Vagina (tissue), 2 donors: ENCODE measurements around the gene CCL26.

ENCODE experiments used
- POLR2A ChIP-seq, 2 donors: fragments of 450-650 bp; IDR thresholded peaks; one replicate each; pipeline ENCODE4 v1.6.1; 2017; ENCODE audit warnings: antibody characterized with exemption in 2 of 2, mild to moderate bottlenecking in 2 of 2, moderate library complexity in 2 of 2
- TF ChIP-seq, protein P1 (sequence below), 3 experiments: fragments of 450-650 bp in 2 of 3; fragments of 200-600 bp in 1 of 3; sonication (generic) in 1 of 3; IDR thresholded peaks; one replicate each; pipeline ENCODE4 v1.5.1; 2017 to 2019; ENCODE audit warnings: antibody characterized with exemption in 3 of 3, mild to moderate bottlenecking in 2 of 3, moderate library complexity in 2 of 3

DNA sequence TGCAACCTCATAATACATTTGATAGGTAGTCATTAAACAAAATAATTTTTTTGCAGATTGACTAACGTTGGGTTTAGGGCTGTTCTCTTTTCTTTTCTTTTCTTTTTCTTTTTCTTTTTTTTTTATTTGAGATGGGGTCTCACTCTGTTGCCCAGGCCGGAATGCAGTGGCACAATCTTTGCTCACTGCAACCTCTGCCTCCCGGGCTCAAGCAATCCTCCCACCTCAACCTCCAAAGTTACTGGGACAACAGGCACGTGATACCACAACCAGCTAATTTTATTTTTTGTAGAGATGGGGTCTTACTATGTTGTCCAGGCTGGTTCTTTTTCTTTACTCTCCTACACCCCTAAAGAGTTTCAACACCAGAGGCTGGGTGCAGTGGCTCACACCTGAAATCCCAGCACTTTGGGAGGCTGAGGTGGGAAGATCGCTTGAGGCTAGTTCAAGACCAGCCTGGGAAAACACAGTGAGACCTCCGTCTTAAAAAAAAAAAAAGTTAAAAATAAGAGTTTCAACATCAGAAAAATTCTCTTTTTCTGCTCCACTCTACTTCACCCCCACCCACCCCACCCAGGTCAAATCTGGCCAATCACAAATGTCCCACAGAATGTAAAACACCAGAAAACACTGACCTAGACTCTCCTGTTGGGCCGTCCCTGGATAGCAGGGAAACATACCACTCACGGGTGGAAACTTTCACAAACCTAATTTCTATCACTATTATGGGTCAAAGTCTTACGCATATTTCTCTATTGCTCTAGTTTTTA, 36.2 kb downstream of the CCL26 start:
- TF ChIP-seq, protein P1, sequence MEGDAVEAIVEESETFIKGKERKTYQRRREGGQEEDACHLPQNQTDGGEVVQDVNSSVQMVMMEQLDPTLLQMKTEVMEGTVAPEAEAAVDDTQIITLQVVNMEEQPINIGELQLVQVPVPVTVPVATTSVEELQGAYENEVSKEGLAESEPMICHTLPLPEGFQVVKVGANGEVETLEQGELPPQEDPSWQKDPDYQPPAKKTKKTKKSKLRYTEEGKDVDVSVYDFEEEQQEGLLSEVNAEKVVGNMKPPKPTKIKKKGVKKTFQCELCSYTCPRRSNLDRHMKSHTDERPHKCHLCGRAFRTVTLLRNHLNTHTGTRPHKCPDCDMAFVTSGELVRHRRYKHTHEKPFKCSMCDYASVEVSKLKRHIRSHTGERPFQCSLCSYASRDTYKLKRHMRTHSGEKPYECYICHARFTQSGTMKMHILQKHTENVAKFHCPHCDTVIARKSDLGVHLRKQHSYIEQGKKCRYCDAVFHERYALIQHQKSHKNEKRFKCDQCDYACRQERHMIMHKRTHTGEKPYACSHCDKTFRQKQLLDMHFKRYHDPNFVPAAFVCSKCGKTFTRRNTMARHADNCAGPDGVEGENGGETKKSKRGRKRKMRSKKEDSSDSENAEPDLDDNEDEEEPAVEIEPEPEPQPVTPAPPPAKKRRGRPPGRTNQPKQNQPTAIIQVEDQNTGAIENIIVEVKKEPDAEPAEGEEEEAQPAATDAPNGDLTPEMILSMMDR (IDR thresholded peaks at IDR 0.05), result no peak
- TF ChIP-seq POLR2A (IDR thresholded peaks at IDR 0.05), result no peak
